Measurements from ENCODE around the gene REEP5.

DNA sequence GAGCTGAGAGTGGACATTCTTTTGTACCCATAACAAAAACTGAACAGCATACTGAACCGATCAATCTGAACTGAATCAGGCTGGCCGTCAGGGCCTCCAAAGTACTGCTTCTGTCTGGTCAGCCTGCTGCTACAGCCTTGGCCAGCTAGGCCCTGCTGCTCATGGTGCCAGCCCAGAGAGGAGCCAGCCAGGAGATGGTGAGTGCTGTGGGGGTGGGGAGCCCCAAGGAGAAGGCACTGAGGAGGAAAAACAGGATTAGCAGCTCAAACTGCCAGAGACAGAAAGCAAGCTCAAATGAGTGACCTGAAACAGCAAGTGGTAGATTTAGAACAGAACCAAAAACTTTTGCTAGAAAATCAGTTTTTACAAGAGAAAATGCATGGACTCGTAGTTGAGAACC is 37.0 kb downstream of the REEP5 start:
- TF ChIP-seq CTCF (IDR thresholded peaks at IDR 0.05) (no peak), POLR2A (IDR thresholded peaks at IDR 0.05) (no peak), POLR2AphosphoS5 (IDR thresholded peaks at IDR 0.05) (no peak), EP300 (IDR thresholded peaks at IDR 0.05) (no peak)
